GM18861 (cell line): ENCODE measurements around the gene ANXA4.
A peak's percentile ranks its signal among the peaks of the same experiment; 100 is the strongest.
"Not testable (repeated sequence)": the region's sequence is repeated elsewhere in the genome, so short reads cannot be mapped to it uniquely, and the experiment has no call there.

ENCODE experiments used
- ATAC-seq: cut with Tn5 transposase; IDR thresholded peaks from one replicate; pipeline ENCODE4 v1.9.1; 2021; ENCODE audit not compliant: unreplicated experiment

ANXA4 gene

GRCh38 chr2:69802781-69803367 lies 60.9 kb downstream of the ANXA4 start:
- ATAC-seq, result not testable (repeated sequence)

DNA sequence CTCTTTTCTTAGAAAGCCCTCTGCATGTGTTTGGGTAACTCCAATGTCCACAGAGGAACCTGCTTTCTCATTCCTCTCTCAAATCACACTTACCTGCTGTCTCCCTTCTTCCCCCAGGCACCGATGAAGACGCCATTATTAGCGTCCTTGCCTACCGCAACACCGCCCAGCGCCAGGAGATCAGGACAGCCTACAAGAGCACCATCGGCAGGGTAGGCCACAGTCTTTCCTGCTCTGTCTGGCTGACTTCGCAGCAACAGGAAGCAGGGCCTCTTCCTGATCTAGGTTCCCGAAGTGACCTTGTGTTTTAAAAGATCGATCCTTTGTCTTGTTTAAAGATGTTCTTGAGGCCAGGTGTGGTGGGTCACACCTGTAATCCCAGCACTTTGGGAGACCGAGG lies 62.5 kb downstream of the ANXA4 start:
- no peak for ATAC-seq

GRCh38 chr2:69805887-69806286 lies 64.0 kb downstream of the ANXA4 start:
- no peak for ATAC-seq

GRCh38 chr2:69807821-69808540 lies 66.0 kb downstream of the ANXA4 start:
- ATAC-seq, result no peak

DNA sequence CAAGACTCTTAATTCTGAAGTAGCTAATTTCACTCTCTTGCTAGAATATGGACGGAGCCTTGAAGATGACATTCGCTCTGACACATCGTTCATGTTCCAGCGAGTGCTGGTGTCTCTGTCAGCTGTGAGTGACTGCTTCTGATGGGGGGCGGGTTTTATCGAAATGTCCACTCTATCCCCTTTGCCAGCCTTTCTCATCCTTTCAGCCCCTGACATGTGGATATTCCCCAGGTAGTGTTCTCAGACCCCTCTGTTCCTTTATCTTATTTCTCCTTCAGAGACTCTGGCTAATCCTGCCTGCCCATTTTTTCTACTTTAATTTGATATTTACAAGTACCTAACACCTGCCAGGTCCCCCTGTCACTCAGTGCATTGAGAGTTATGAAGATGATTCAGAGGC lies 68.6 kb downstream of the ANXA4 start:
- no peak for ATAC-seq

DNA sequence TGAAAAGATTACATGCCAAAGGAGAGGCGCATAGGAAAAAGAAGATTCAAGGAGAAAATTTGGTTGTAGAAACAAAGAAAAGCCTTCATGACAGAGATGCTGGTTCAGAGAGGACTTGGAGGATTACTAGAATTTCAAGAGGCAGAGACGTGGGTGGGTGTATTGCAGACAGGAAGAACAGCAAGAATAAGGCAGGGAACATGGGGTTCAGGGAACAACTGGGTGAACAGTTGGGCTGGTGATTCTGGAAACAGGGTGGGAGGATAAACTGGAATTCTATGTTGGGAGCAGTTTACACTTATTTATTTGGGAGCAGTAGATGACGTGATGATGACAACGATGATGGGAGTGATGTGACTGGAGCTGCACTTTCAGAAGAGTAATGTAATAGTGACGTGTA lies 69.1 kb downstream of the ANXA4 start:
- no peak for ATAC-seq

DNA sequence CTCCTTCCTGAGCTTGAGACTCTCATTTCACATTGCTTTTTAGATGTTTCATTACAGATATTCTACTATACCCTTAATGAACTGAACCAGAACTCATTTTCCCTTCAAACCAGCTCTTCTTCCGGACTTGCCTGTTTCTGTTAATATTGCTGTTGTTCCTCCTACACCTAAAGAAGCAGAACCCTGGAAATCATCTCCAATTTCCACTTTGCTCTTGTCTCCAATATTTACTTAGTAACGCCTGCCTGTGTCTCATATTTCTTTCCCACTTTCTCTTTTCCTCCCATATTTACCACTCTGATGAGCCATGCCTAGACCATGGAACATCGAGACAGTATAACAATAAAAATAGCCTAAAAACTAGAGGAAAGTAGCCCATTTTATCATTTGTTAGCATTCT lies 69.7 kb downstream of the ANXA4 start:
- ATAC-seq, result no peak

- no peak for ATAC-seq
These were observed 73.8 kb downstream of the ANXA4 start for GRCh38 chr2:69815717-69816116.

DNA sequence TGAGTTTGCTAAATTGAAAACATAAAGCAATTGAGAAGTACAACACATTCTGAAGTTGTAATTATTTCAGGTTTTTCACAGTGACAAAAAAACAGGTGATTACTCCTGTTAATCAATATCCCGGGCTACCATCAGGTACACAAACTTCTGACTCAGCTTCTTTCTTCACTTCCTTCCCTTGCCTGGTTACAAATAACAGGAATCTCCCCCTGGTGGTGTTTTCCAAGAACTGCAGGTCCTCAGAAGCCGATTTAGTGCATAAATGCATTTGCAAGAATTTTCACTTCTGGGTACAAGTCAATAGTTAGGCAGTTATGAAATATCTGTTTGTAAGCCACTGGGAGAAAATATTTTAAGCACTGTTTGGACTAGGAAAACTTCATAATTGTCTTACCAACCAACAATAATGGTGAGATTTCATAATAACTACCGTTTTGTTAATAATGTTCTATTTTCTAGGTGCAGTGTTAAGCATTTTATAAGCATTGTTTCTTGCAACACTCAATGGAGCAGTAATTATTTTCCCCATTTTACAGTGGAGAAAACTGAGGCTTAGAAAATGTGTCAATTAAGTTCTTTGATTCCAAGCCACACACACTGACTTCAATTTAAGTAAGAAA lies 75.1 kb downstream of the ANXA4 start:
- ATAC-seq, result no peak

DNA sequence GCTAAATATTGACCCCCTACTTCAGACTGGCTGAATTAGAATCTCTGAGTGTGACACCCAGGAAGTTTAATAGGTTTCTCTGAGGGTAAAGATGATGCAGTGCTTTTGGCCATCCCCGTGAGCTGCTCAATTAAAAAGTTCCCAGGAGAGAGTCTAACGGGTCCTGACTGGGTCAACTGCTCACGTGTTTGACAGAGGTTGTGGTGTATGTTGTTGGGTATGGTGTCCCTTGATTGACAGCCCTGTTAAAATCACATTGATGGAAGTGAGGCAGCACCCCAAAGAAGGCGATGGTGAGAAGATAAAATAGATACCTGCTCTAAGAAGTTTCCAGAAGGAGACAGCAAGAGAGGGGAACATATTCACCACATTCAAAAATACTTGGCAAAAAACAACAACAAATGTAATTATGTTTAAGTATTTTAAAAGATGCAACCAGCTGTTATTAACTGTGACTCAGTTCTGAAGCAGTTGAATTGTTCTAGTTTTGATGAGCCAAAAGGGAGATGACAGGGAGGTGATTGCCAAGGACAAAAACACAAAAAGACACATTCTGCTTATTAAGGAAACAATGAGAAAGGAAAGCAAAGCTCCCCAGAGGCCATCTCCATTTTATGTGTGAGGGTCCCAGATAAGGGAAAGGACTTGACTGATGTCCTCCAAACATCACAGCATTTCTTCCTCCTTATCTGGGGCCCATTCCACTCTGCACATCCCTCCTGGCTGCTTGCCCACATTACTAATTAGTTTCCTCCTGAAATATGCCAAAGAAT lies 76.0 kb downstream of the ANXA4 start:
- no peak for ATAC-seq

- ATAC-seq, result no peak
These were observed 86.0 kb downstream of the ANXA4 start for GRCh38 chr2:69827796-69828540.

DNA sequence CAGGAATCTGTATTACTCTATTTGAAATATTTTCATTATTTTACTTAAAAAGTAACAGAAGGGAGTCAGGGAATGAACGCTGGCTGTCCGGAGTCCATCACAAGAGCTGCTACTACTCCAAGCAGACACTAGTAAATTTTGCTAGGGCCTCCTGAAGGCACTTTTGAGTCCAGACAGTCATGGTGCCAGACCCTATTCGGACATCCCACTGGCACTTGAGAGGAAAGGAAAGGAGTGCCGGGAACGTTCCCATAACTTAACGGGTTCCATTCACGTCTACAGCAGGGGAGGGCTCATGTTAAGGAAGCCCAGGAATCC lies 87.0 kb downstream of the ANXA4 start:
- peak; percentile 1 for ATAC-seq

GRCh38 chr2:69829256-69830044 lies 87.5 kb downstream of the ANXA4 start, which contains the start of gene GMCL1:
Gene GMCL1, plus strand, starts transcription at chr2:69829660. Its CDS starts 233 bp downstream, at chr2:69829893.
- peak; percentile 85 for ATAC-seq

GRCh38 chr2:69830045-69830905 lies 88.3 kb downstream of the ANXA4 start:
- ATAC-seq, result peak; percentile 18

DNA sequence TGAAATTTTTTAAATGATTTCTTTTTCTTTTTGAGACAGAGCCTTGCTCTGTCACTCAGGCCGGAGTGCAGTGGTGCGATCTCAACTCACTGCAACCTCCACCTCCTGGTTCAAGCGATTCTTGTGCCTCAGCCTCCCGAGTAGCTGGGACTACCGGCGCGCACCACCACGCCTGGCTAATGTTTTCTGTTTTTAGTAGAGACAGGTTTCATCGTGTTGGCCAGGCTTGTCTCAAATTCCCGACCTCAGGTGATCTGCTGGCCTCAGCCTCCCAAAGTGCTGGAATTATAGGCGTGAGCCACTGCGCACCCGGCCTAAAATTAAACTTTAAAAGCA lies 88.9 kb downstream of the ANXA4 start:
- ATAC-seq, result not testable (repeated sequence)

DNA sequence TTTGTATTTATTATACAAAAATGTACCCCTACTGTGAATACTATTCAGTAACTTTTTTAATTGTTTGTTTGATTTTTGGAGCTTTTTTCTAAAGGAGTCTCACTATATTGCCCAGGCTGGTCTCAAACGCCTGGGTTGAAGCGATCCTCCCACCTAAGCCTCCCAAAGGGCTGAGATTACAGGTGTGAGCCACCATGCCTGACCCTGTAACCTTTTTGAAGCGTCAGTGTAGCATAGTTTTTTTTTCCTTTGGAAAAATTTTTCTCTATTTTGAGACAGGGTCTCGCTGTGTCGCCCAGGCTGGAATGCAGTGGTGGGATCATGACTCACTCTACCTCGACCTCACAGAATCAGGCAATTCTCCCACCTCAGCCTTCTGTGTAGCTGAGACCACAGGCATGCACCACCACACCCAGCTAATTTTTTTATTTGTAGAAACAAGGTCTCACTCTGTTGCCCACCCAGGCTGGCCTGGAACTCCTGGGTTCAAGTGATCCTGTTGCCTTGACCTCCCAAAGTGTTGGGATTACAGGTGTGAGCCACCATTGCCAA lies 89.5 kb downstream of the ANXA4 start:
- ATAC-seq, result no peak

DNA sequence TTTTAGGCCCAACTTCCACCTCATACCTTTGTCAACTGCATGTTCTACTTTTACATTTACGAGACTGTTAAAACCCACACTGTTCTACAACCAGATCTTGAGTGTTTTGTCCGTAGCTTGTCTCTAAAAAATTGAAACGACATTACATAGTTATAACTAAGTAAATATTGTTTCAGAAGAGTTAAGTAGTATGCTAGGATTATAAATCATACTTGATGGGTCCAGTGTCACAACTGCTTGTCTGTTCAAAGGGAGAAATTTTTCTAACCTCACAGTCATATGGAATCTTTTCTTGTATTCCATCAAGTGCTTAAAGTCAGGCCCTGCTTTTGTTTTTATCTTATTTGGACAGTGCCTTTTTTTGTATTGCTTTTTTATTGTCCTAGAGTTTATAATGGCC lies 91.8 kb downstream of the ANXA4 start:
- ATAC-seq, result no peak

DNA sequence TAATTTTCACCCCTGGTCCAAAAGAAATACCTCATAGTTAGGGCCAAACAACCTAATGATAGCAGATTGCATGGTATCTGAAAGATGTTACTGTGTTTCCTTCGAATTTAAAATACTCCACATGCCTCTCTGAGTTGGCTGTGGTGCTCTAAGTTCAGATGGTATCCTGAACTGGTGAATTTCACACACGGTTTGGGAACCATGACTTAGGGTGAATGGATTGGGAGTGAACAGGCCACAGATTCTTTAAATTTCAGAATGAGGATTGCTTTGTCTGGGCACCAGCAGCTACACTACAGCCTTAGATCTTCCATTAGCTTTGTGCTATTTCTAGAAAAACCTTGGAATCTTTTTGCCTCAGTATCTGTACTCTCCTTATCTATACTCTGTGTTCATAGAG lies 93.7 kb downstream of the ANXA4 start:
- no peak for ATAC-seq

- ATAC-seq, result no peak
These were observed 94.4 kb downstream of the ANXA4 start for GRCh38 chr2:69836316-69836715.
